ENCODE data around the gene CHID1. TPM values are rescaled to one million over a fixed set of nuclear protein-coding genes. Genes with fewer than 3 reads are reported as not detected.
A peak's percentile ranks its signal among the peaks of the same experiment; 100 is the strongest.

The CHID1 gene
- polyA plus RNA-seq, 3 donors: 100.0 to 125 (median 113) TPM

DNA sequence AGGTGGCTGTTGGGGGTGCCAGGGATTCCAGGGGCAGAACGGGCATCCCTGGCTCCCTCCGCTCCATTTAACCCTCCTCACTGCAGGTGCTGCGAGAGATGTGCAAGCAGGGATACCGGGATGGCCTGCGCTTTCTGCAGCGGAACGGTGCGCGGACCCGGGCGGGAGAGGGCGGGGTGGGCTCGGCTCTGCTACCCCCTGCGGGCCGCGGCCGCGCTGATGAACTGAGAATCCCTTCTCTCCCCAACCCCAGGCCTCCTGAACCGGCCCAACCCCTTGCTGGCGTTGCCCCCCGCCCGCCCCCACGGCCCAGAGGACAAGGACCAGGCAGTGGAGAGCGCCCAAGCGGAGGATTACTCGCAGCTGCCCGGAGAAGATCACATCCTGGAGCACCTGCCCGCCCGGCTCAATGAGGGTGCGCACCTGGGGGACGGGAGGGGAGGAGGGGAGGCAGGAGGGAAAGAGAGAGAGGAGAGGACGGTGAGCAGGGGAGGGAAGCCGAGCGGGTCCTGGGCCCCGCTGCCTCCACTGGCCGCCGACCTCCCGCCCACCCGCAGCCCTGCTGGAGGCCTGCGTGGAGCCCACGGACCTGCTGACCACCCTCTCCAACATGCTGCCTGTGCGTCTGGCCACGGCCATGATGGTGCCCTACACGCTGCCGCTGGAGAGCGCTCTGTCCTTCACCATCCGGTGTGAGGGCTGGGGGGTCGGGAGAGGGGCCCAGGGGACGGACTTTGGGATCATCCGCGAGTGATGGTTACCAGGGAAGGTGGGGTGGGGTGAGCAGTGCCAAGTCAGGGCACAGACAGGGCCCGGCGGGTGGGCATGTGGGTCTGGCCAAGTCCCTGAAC is 86.9 kb downstream of the CHID1 start:
- no peak for DNase-seq (ENCODE audit: extremely low read depth in 1 of 11, low read depth in 9 of 11, low spot score in 4 of 11)

DNA sequence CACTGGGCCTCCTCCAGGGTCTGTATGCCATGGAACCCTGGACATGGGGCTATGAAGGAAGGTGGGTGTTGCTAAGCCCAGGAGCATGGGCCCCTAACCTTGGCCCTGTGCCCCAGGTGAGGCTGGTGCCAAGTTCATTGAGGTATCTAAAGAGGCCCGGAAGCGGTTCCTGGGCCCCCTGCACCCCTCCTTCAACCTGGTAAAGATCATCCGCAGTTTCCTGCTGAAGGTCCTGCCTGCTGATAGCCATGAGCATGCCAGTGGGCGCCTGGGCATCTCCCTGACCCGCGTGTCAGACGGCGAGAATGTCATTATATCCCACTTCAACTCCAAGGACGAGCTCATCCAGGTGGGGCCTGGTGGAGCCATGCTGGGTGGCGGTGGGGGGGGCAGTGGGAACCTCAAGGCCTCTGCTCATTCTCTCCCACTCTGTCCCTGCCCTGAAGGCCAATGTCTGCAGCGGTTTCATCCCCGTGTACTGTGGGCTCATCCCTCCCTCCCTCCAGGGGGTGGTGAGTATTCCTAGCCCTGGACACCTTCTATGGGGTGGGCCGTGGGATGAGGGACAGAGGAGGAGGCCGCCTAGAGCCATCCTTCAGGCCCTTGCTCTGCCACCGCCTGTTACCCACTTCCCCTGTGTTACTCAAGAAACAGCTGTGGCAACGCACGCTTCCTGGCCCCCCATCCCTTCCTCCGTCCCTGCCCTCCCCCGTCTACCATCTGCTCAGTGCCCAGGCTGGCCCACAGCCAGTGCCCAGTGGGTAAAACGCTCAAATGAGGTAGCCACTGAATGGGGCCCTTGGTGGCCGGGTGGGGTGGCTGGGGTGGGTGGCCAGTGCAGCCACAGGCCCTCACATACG is 88.9 kb downstream of the CHID1 start:
- no peak for DNase-seq (ENCODE audit: extremely low read depth in 1 of 11, low read depth in 9 of 11, low spot score in 4 of 11)

DNA sequence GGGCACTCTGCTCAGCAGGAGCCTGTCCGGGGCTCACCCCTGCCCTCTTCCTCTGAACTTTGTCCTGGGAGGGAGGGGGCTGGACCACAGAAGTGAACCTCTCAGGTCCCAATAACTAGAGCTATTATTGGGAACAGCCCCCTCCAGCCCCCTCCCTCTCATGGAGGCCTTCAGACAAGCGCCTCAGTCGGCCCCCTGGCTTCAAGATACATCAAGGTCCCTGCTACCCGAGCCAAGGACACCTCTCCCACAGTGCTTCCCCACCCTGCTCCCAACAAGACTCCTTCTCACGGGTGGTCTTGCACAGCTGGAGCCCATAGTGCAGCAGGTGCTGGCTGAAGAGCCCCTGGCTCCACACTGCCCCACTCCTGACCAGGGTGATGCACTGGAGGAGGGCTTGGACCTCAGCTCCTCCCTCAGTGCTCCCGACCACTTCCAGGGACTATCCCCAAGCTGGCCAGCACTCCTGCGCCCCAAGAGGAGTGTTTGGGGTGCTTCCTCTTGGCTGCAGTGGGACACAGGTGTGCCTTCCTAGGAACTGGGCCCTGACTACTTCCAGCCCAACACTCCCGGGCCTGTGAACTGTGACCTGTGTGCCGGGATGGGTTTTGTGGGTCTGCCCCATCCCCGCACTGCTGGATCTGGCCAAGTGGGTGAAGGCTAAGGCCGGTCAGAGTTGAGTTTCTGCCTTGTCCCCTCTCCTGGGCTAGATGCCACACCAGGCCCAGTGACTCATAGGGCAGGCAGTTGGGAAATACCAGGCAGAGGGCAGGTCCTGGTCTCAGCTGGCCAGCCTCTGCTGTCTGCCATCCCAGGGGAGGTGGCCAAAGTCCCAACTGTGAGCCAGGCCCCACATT is 89.7 kb downstream of the CHID1 start:
- DNase-seq (ENCODE audit: extremely low read depth in 1 of 11, low read depth in 9 of 11, low spot score in 4 of 11): no peak

DNA sequence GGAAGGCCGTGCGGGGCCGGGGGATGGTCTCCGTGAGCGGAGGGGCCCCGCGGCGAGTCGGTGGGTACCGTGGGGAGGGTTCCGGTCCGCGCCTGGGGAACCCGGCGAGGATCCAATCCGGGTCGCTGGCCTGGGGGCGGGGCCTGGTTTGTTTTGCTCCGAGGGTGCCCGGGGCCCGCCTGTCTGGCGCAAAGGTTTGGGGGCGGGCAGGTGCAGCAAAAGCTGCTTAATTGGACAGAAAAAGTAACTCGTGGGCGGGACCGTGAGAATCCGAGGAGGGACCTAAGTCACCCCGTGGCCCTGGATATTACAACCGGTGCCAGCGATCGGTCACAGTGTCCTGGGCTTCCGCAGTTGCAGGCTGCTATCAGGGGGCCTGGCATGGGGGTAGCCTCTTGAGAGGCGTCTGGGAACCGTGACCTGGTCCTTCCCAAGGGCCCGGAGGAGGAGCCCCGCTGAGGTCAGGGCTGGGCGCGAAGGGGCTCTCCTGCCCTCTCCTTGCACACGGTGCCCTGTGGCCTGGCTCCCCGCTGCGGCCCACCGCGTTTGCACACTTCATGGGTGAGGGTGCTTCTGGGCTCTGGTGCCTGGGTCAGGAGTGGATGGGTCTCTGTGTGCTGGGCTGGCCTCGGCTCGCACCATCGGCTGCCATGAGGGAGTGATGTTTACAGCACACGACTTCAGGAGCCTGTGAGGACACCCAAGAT is 90.5 kb downstream of the CHID1 start:
- DNase-seq (ENCODE audit: extremely low read depth in 1 of 11, low read depth in 9 of 11, low spot score in 4 of 11): peak in 1 of 11 donors; percentile 72

- DNase-seq (ENCODE audit: extremely low read depth in 1 of 11, low read depth in 9 of 11, low spot score in 4 of 11): peak in 6 of 11 donors; percentile 74 to 86 (median 84)
Observed at GRCh38 chr11:819129-819931, 91.3 kb downstream of the CHID1 start.

GRCh38 chr11:818396-819128 is 92.0 kb downstream of the CHID1 start, which contains the start of gene PNPLA2:
Gene PNPLA2, plus strand, starts transcription at chr11:818914. Its CDS starts 805 bp downstream, at chr11:819719.
- no peak for DNase-seq (ENCODE audit: extremely low read depth in 1 of 11, low read depth in 9 of 11, low spot score in 4 of 11)

Other genes with a start within 250 kb of the CHID1 start
- 10 to 100 TPM; 44.0 to 58.7 (median 57.1) TPM for gene DEAF1, start 215.6 kb downstream of the CHID1 start, polyA plus RNA-seq (ENCODE audit: insufficient read length in 3 of 3)
- gene TMEM80, start 215.0 kb downstream of the CHID1 start, polyA plus RNA-seq (ENCODE audit: insufficient read length in 3 of 3): 10 to 100 TPM; 40.4 to 66.1 (median 43.3) TPM
- 100 to 1,000 TPM; 103 to 181 (median 129) TPM for gene EPS8L2, start 204.6 kb downstream of the CHID1 start, polyA plus RNA-seq (ENCODE audit: insufficient read length in 3 of 3)
- 100 to 1,000 TPM; 115 to 135 (median 130) TPM for gene TALDO1, start 163.3 kb downstream of the CHID1 start, polyA plus RNA-seq (ENCODE audit: insufficient read length in 3 of 3)
- gene GATD1, start 133.3 kb downstream of the CHID1 start, polyA plus RNA-seq (ENCODE audit: insufficient read length in 3 of 3): 100 to 1,000 TPM in 1 of 3 donors, 10 to 100 TPM in 2; 53.7 to 103 (median 88.2) TPM
- under 1 TPM; 0.37 to 0.70 (median 0.67) TPM for gene CEND1, start 120.7 kb downstream of the CHID1 start, polyA plus RNA-seq (ENCODE audit: insufficient read length in 3 of 3)
- gene SLC25A22, start 112.5 kb downstream of the CHID1 start, polyA plus RNA-seq (ENCODE audit: insufficient read length in 3 of 3): 10 to 100 TPM; 12.2 to 21.7 (median 18.9) TPM
- 10 to 100 TPM in 1 of 3 donors, 1 to 10 TPM in 2; 6.3 to 13.4 (median 9.6) TPM for gene PIDD1, start 105.6 kb downstream of the CHID1 start, polyA plus RNA-seq (ENCODE audit: insufficient read length in 3 of 3)
- gene RPLP2, start 100.8 kb downstream of the CHID1 start, polyA plus RNA-seq (ENCODE audit: insufficient read length in 3 of 3): 1,000 to 10,000 TPM in 2 of 3 donors, 100 to 1,000 TPM in 1; 848 to 1,190 (median 1,139) TPM
- gene PNPLA2, start 91.9 kb downstream of the CHID1 start, polyA plus RNA-seq (ENCODE audit: insufficient read length in 3 of 3): 10 to 100 TPM; 42.6 to 85.5 (median 65.5) TPM
- gene CRACR2B, start 82.9 kb downstream of the CHID1 start, polyA plus RNA-seq (ENCODE audit: insufficient read length in 3 of 3): 10 to 100 TPM; 10.3 to 19.4 (median 16.2) TPM
- gene CD151, start 77.9 kb downstream of the CHID1 start, polyA plus RNA-seq (ENCODE audit: insufficient read length in 3 of 3): 100 to 1,000 TPM; 140 to 214 (median 206) TPM
- gene POLR2L, start 68.3 kb downstream of the CHID1 start, polyA plus RNA-seq (ENCODE audit: insufficient read length in 3 of 3): 100 to 1,000 TPM in 2 of 3 donors, 10 to 100 TPM in 1; 85.4 to 128 (median 123) TPM
- gene TSPAN4, start 68.0 kb downstream of the CHID1 start, polyA plus RNA-seq (ENCODE audit: insufficient read length in 3 of 3): 10 to 100 TPM; 58.3 to 81.2 (median 78.9) TPM
- 100 to 1,000 TPM; 105 to 133 (median 108) TPM for gene AP2A2, start 15.1 kb upstream of the CHID1 start, polyA plus RNA-seq (ENCODE audit: insufficient read length in 3 of 3)
- gene MUC6, start 125.9 kb upstream of the CHID1 start, polyA plus RNA-seq (ENCODE audit: insufficient read length in 3 of 3): 10 to 100 TPM; 14.8 to 31.8 (median 17.0) TPM
- under 1 TPM; 0.03 to 0.45 (median 0.03) TPM for gene MUC2, start 164.1 kb upstream of the CHID1 start, polyA plus RNA-seq (ENCODE audit: insufficient read length in 3 of 3)
- gene MUC5AC, start 247.1 kb upstream of the CHID1 start, polyA plus RNA-seq (ENCODE audit: insufficient read length in 3 of 3): under 1 TPM; 0.01 to 0.03 (median 0.03) TPM